ENCODE data around the gene PDLIM1. TPM values are rescaled to one million over a fixed set of nuclear protein-coding genes. Genes with fewer than 3 reads are reported as not detected.
"Not testable (repeated sequence)": the region's sequence is repeated elsewhere in the genome, so short reads cannot be mapped to it uniquely, and the experiment has no call there.

PDLIM1 gene
- total RNA-seq, 2 donors from 2014 or later, result 126 to 130 TPM

- no peak overlapping the region for H3K4me3 ChIP-seq
- peaks cover 0 to 24% of the 10 kb centered on the region in 2 donors for H3K4me1 ChIP-seq
- H3K27ac ChIP-seq, result no peak overlapping the region
- no peaks in the 10 kb centered on the region for H3K27me3 ChIP-seq
- DNase-seq (ENCODE audit: low spot score), result peak; percentile 44
- peaks cover 75% of the 10 kb centered on the region for H3K36me3 ChIP-seq
- TF ChIP-seq CTCF (IDR thresholded peaks at IDR 0.05), result no peak
- no peaks in the 10 kb centered on the region for H3K9me3 ChIP-seq
These were observed 47.5 kb downstream of the PDLIM1 start for GRCh38 chr10:95243318-95243617.

- H3K9me3 ChIP-seq, result no peaks in the 10 kb centered on the region
- no peak overlapping the region for H3K27ac ChIP-seq
- H3K4me3 ChIP-seq, result no peak overlapping the region
- peak; percentile 12 to 59 for TF ChIP-seq CTCF (IDR thresholded peaks at IDR 0.05)
- DNase-seq (ENCODE audit: low spot score), result peak; percentile 55
- H3K4me1 ChIP-seq, result peaks cover 0 to 19% of the 10 kb centered on the region in 2 donors
- peaks cover 80% of the 10 kb centered on the region for H3K36me3 ChIP-seq
- no peaks in the 10 kb centered on the region for H3K27me3 ChIP-seq
These were observed 48.1 kb downstream of the PDLIM1 start for GRCh38 chr10:95242581-95243317.

- no peaks in the 10 kb centered on the region for H3K27me3 ChIP-seq
- no peak overlapping the region for H3K27ac ChIP-seq
- H3K36me3 ChIP-seq, result peaks cover 87% of the 10 kb centered on the region
- H3K4me1 ChIP-seq, result peaks cover 0 to 7% of the 10 kb centered on the region in 2 donors
- no peak overlapping the region for H3K4me3 ChIP-seq
- no peaks in the 10 kb centered on the region for H3K9me3 ChIP-seq
- TF ChIP-seq CTCF (IDR thresholded peaks at IDR 0.05), result no peak
- DNase-seq (ENCODE audit: low spot score), result peak; percentile 53
These were observed 49.3 kb downstream of the PDLIM1 start for GRCh38 chr10:95241533-95241932.

- Histone ChIP-seq H3K27me3 (no peaks in the 10 kb centered on the region), H3K4me3 (no peak overlapping the region), H3K27ac (no peak overlapping the region), H3K4me1 (peaks cover 0 to 3% of the 10 kb centered on the region in 2 donors), H3K36me3 (peaks cover 88% of the 10 kb centered on the region), H3K9me3 (no peaks in the 10 kb centered on the region)
- peak; percentile 48 for DNase-seq (ENCODE audit: low spot score)
- no peak for TF ChIP-seq CTCF (IDR thresholded peaks at IDR 0.05)
These were observed 50.0 kb downstream of the PDLIM1 start for GRCh38 chr10:95240811-95241210.

- not testable (repeated sequence) for H3K9me3 ChIP-seq; H3K4me1 ChIP-seq; DNase-seq (ENCODE audit: low spot score); H3K4me3 ChIP-seq; H3K27me3 ChIP-seq; H3K27ac ChIP-seq
- H3K36me3 ChIP-seq, result peaks cover 88% of the 10 kb centered on the region
These were observed 50.7 kb downstream of the PDLIM1 start for GRCh38 chr10:95240096-95240495.

- Histone ChIP-seq H3K36me3 (peaks cover 96% of the 10 kb centered on the region), H3K9me3 (no peaks in the 10 kb centered on the region), H3K27me3 (no peaks in the 10 kb centered on the region), H3K4me3 (no peak overlapping the region), H3K4me1 (no peaks in the 10 kb centered on the region), H3K27ac (no peak overlapping the region)
- no peak for DNase-seq (ENCODE audit: low spot score)
- TF ChIP-seq CTCF (IDR thresholded peaks at IDR 0.05), result no peak
These were observed 53.2 kb downstream of the PDLIM1 start for GRCh38 chr10:95237376-95238170.

Measured in right atrium auricular region (tissue), 2 donors.